Lower leg skin (tissue), 4 donors: Measurements from ENCODE around the gene KREMEN1. TPM values are rescaled to one million over a fixed set of nuclear protein-coding genes. Genes with fewer than 3 reads are reported as not detected.

Experiments used
- DNase-seq, 2 donors: peaks; one replicate each; pipeline ENCODE4 v3.0.0-alpha.2; 2019; ENCODE audit warnings: low spot score in 2 of 2
- H3K4me3 ChIP-seq: fragments of 200-600 bp; sonication (generic); 2 replicates; pipeline ENCODE4 v1.5.1; 2017; ENCODE audit warnings: mild to moderate bottlenecking, low read depth; ENCODE audit not compliant: poor library complexity, severe bottlenecking
- CTCF ChIP-seq, 3 donors: fragments of 450-650 bp; IDR thresholded peaks; one replicate each; pipeline ENCODE4 v1.5.1; 2016; ENCODE audit warnings: antibody characterized with exemption in 3 of 3, mild to moderate bottlenecking in 3 of 3, moderate library complexity in 2 of 3
- POLR2A ChIP-seq, 2 donors: fragments of 450-650 bp; IDR thresholded peaks; one replicate each; pipeline ENCODE4 v1.6.1; 2016 to 2017; ENCODE audit warnings: antibody characterized with exemption in 2 of 2, mild to moderate bottlenecking in 1 of 2, moderate library complexity in 1 of 2
- WGBS, 2 donors: methylation state at CpG; one replicate each; pipeline ENCODE4 v1.1.5; 2018; 5-methylcytosine and 5-hydroxymethylcytosine counted together
- intact Hi-C: fragments of 100-400 bp; cut with DNase I; formaldehyde crosslinking; loops from one replicate; pipeline ENCODE4 v1.15.0; 2023; ENCODE audit warnings: low total_unique reads
- total RNA-seq, 4 donors: library from RNA; depleted of rRNA; stranded (reverse); fragments of >200 nt; gene quantifications; one replicate each; pipeline ENCODE4 v1.1.0, GENCODE V29; 2016

Gene KREMEN1
- total RNA-seq, 4 donors from 2014 or later = 28.8 to 52.0 (median 48.0) TPM

GRCh38 chr22:29083933-29084591 lies 11.2 kb downstream of the KREMEN1 start:
- no peak for TF ChIP-seq CTCF (IDR thresholded peaks at IDR 0.05)
- no peak for TF ChIP-seq POLR2A (IDR thresholded peaks at IDR 0.05)
- no peak overlapping the region for H3K4me3 ChIP-seq
- 65 to 67% methylated on average over 5 of the region's 5 CpGs for WGBS, 2 donors
- DNase-seq = no peak
- intact Hi-C loops = no loop called here

GRCh38 chr22:29087012-29087411 lies 14.2 kb downstream of the KREMEN1 start:
- TF ChIP-seq POLR2A (IDR thresholded peaks at IDR 0.05) = no peak
- TF ChIP-seq CTCF (IDR thresholded peaks at IDR 0.05) = no peak
- intact Hi-C loops = no loop called here
- no peak overlapping the region for H3K4me3 ChIP-seq
- DNase-seq = no peak
- WGBS, 2 donors = 92 to 94% methylated on average over 2 of the region's 2 CpGs

GRCh38 chr22:29088809-29089208 lies 16.0 kb downstream of the KREMEN1 start:
- TF ChIP-seq POLR2A (IDR thresholded peaks at IDR 0.05) (no peak), CTCF (IDR thresholded peaks at IDR 0.05) (no peak)
- DNase-seq = no peak
- intact Hi-C loops = no loop called here
- 91 to 94% methylated on average over 3 of the region's 3 CpGs for WGBS, 2 donors
- H3K4me3 ChIP-seq = no peak overlapping the region

- no peak for DNase-seq
- no peak overlapping the region for H3K4me3 ChIP-seq
- 71 to 73% methylated on average over 3 of the region's 3 CpGs for WGBS, 2 donors
- TF ChIP-seq POLR2A (IDR thresholded peaks at IDR 0.05) = no peak
- TF ChIP-seq CTCF (IDR thresholded peaks at IDR 0.05) = no peak
- intact Hi-C loops = no loop called here
Observed at GRCh38 chr22:29089507-29089906, 16.7 kb downstream of the KREMEN1 start.

- TF ChIP-seq POLR2A (IDR thresholded peaks at IDR 0.05) (no peak), CTCF (IDR thresholded peaks at IDR 0.05) (no peak)
- DNase-seq = no peak
- WGBS, 2 donors = 67 to 69% methylated on average over 3 of the region's 3 CpGs
Observed at GRCh38 chr22:29090039-29090438, 17.2 kb downstream of the KREMEN1 start.

GRCh38 chr22:29092243-29092642 lies 19.4 kb downstream of the KREMEN1 start:
- DNase-seq = no peak
- 70 to 73% methylated on average over 4 of the region's 4 CpGs for WGBS, 2 donors
- intact Hi-C loops = no loop called here
- no peak overlapping the region for H3K4me3 ChIP-seq
- TF ChIP-seq CTCF (IDR thresholded peaks at IDR 0.05) (no peak), POLR2A (IDR thresholded peaks at IDR 0.05) (no peak)

More at GRCh38 chr22:29090039-29090438, 17.2 kb downstream of the KREMEN1 start:
- intact Hi-C loops = no loop called here
- H3K4me3 ChIP-seq = no peak overlapping the region
